Uterus (tissue), 4 donors: ENCODE data around the gene FZR1. TPM values are rescaled to one million over a fixed set of nuclear protein-coding genes. Genes with fewer than 3 reads are reported as not detected.

ENCODE experiments used
- DNase-seq, 2 donors: peaks; one replicate each; pipeline ENCODE4 v3.0.0-alpha.2; 2019 to 2020
- H3K27ac ChIP-seq, 2 donors: fragments of 200-600 bp; sonication (generic); 1 replicate in 1 of 2; 2 replicates in 1 of 2; pipeline ENCODE4 v1.5.1; 2016 to 2018
- H3K27me3 ChIP-seq, 2 donors: fragments of 200-600 bp; sonication (generic); one replicate each; pipeline ENCODE4 v1.5.1; 2018 to 2019; ENCODE audit warnings: control low read depth in 1 of 2
- H3K36me3 ChIP-seq, 2 donors: fragments of 200-600 bp; sonication (generic); one replicate each; pipeline ENCODE4 v1.5.1; 2019; ENCODE audit warnings: control low read depth in 1 of 2
- H3K4me1 ChIP-seq, 2 donors: fragments of 200-600 bp; sonication (generic); one replicate each; pipeline ENCODE4 v1.5.1; 2018 to 2019; ENCODE audit warnings: control low read depth in 1 of 2
- H3K4me3 ChIP-seq, 2 donors: fragments of 200-600 bp; sonication (generic); 1 replicate in 1 of 2; 2 replicates in 1 of 2; pipeline ENCODE4 v1.5.1; 2018 to 2019; ENCODE audit warnings: mild to moderate bottlenecking in 1 of 2
- H3K9me3 ChIP-seq, 2 donors: fragments of 200-600 bp; sonication (generic); one replicate each; pipeline ENCODE4 v1.5.1; 2019; ENCODE audit warnings: control low read depth in 1 of 2
- POLR2A ChIP-seq, 2 donors: fragments of 450-650 bp; IDR thresholded peaks; one replicate each; pipeline ENCODE4 v1.6.1; 2016; ENCODE audit warnings: antibody characterized with exemption in 2 of 2, mild to moderate bottlenecking in 1 of 2, moderate library complexity in 1 of 2
- intact Hi-C: fragments of 100-400 bp; cut with DNase I; formaldehyde crosslinking; loops from one replicate; pipeline ENCODE4 v1.15.1; 2023; ENCODE audit warnings: low total_unique reads
- total RNA-seq, 4 donors: library from RNA; depleted of rRNA in 3 of 4; stranded (reverse); fragments of >200 nt in 3 of 4; gene quantifications; one replicate each; pipeline versions ENCODE4 v1.1.0 to v1.2.4, GENCODE V29; 2014 to 2023
- TF ChIP-seq, protein P1 (sequence below), 4 experiments: fragments of 200-600 bp in 2 of 4; fragments of 450-650 bp in 2 of 4; sonication (generic) in 2 of 4; IDR thresholded peaks; one replicate each; pipeline ENCODE4 v1.5.1; 2016 to 2019; ENCODE audit warnings: antibody characterized with exemption in 4 of 4, mild to moderate bottlenecking in 2 of 4, moderate library complexity in 1 of 4
- donor health status: DM: yes; HTN: yes; CAD: no.

FZR1 gene
- total RNA-seq, 4 donors from 2014 or later, result 3.8 to 70.8 (median 33.0) TPM

DNA sequence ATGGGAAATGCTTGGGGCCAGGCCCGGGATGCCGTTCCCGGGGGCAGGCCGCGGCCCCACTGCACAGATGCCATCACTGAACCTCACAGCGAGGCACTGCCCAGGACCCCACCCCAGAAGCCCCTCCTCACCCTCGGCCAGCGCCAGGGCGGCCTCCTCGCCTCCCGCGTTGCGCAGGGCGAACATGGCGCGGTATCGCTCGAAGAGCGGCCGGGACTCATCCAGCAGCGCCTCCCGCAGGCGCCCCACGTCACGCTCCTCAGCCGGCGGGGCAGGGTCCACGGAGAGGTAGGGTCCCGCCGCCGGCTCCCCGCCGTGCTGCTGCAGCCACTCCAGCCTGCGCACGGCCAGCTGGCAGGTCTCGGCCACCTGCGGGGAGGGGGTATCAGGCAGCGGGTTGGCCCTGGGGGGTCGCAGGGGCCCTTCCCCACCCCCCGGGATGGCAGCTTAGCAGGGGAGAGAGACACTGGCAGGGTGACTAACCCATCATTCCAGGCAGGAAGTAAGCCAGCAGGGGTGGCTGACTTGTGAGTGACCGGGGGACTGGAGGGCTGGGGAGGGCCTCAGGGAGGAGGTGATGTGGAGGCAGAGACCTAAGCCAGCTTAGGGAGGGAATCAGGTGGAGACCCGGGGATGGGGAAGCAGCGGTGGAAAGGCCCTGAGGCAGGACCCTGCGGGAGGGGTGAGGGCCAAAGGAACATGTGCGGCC is 13.8 kb upstream of the FZR1 start:
- intact Hi-C loops, result no loop called here
- Histone ChIP-seq H3K27ac (no peak overlapping the region), H3K36me3 (no peaks in the 10 kb centered on the region), H3K4me1 (no peaks in the 10 kb centered on the region), H3K4me3 (no peak overlapping the region), H3K9me3 (no peaks in the 10 kb centered on the region), H3K27me3 (no peaks in the 10 kb centered on the region)
- DNase-seq, result no peak
- no peak for TF ChIP-seq POLR2A (IDR thresholded peaks at IDR 0.05)
- TF ChIP-seq, protein P1, sequence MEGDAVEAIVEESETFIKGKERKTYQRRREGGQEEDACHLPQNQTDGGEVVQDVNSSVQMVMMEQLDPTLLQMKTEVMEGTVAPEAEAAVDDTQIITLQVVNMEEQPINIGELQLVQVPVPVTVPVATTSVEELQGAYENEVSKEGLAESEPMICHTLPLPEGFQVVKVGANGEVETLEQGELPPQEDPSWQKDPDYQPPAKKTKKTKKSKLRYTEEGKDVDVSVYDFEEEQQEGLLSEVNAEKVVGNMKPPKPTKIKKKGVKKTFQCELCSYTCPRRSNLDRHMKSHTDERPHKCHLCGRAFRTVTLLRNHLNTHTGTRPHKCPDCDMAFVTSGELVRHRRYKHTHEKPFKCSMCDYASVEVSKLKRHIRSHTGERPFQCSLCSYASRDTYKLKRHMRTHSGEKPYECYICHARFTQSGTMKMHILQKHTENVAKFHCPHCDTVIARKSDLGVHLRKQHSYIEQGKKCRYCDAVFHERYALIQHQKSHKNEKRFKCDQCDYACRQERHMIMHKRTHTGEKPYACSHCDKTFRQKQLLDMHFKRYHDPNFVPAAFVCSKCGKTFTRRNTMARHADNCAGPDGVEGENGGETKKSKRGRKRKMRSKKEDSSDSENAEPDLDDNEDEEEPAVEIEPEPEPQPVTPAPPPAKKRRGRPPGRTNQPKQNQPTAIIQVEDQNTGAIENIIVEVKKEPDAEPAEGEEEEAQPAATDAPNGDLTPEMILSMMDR (IDR thresholded peaks at IDR 0.05), result no peak

- H3K4me3 ChIP-seq, result no peak overlapping the region
- H3K27ac ChIP-seq, result no peak overlapping the region
- no peaks in the 10 kb centered on the region for H3K27me3 ChIP-seq
- intact Hi-C loops, result no loop called here
- H3K36me3 ChIP-seq, result no peaks in the 10 kb centered on the region
- H3K4me1 ChIP-seq, result no peaks in the 10 kb centered on the region
- TF ChIP-seq, protein P1 (IDR thresholded peaks at IDR 0.05), result no peak
- no peak for TF ChIP-seq POLR2A (IDR thresholded peaks at IDR 0.05)
- DNase-seq, result no peak
- no peaks in the 10 kb centered on the region for H3K9me3 ChIP-seq
Measured at GRCh38 chr19:3492919-3493318, 13.2 kb upstream of the FZR1 start.

DNA sequence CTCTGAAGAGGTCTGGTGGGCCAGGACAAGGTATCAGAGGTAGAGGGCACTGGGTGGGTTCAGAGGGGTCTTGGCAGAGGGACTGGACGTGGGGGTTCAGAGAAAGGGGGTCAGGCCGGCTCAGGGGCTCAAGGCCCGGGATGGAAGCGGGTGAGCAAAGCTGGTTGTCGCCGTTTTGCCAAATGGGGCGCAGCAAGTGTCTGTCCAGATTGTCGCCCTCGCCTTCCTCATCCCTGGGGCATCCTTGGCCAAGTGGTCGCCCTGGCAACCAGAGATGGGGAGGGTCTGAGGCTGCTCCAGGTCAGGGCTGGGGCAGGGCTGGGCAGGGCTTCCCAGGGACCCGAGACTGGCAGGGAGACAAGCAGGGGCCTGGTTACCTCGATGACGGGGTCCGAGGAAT is 12.5 kb upstream of the FZR1 start:
- TF ChIP-seq POLR2A (IDR thresholded peaks at IDR 0.05), result no peak
- TF ChIP-seq, protein P1 (IDR thresholded peaks at IDR 0.05), result no peak
- Histone ChIP-seq H3K36me3 (no peaks in the 10 kb centered on the region), H3K9me3 (no peaks in the 10 kb centered on the region), H3K4me1 (no peaks in the 10 kb centered on the region), H3K27ac (no peak overlapping the region), H3K4me3 (no peak overlapping the region), H3K27me3 (no peaks in the 10 kb centered on the region)
- intact Hi-C loops, result no loop called here
- no peak for DNase-seq

GRCh38 chr19:3494051-3494450 is 12.1 kb upstream of the FZR1 start:
- no peak overlapping the region for H3K4me3 ChIP-seq
- no peaks in the 10 kb centered on the region for H3K4me1 ChIP-seq
- intact Hi-C loops, result no loop called here
- no peaks in the 10 kb centered on the region for H3K27me3 ChIP-seq
- no peak overlapping the region for H3K27ac ChIP-seq
- DNase-seq, result no peak
- no peaks in the 10 kb centered on the region for H3K36me3 ChIP-seq
- no peak for TF ChIP-seq POLR2A (IDR thresholded peaks at IDR 0.05)
- TF ChIP-seq, protein P1 (IDR thresholded peaks at IDR 0.05), result no peak
- no peaks in the 10 kb centered on the region for H3K9me3 ChIP-seq

- TF ChIP-seq, protein P1 (IDR thresholded peaks at IDR 0.05), result no peak
- TF ChIP-seq POLR2A (IDR thresholded peaks at IDR 0.05), result no peak
- no peaks in the 10 kb centered on the region for H3K9me3 ChIP-seq
Measured at GRCh38 chr19:3494559-3494958, 11.6 kb upstream of the FZR1 start.

More at GRCh38 chr19:3494559-3494958, 11.6 kb upstream of the FZR1 start:
- no peak overlapping the region for H3K4me3 ChIP-seq
- H3K27me3 ChIP-seq, result no peaks in the 10 kb centered on the region
- H3K27ac ChIP-seq, result no peak overlapping the region
- H3K4me1 ChIP-seq, result peaks cover 0 to 3% of the 10 kb centered on the region in 2 donors
- no peak for DNase-seq
- intact Hi-C loops, result no loop called here
- H3K36me3 ChIP-seq, result no peaks in the 10 kb centered on the region
